Measurements from ENCODE around the gene IGFBP5. TPM values are rescaled to one million over a fixed set of nuclear protein-coding genes. Genes with fewer than 3 reads are reported as not detected.

The IGFBP5 gene
- total and polyA plus RNA-seq, 10 donors, result 5.0 to 114 (median 28.9) TPM

GRCh38 chr2:216730871-216731270, 35.5 kb upstream of the IGFBP5 start:
- Histone ChIP-seq H3K36me3 (no peaks in the 10 kb centered on the region), H3K4me3 (no peak overlapping the region), H3K9me3 (no peaks in the 10 kb centered on the region), H3K27ac (no peak overlapping the region), H3K4me1 (no peaks in the 10 kb centered on the region), H3K27me3 (replicated peaks in 1 of 7) (no peaks in the 10 kb centered on the region)
- 71 to 84% (median 75%) methylated on average over 5 of the region's 5 CpGs for WGBS, 5 donors
- TF ChIP-seq POLR2A (IDR thresholded peaks at IDR 0.05) (no peak), POLR2AphosphoS5 (IDR thresholded peaks at IDR 0.05) (no peak), CTCF (IDR thresholded peaks at IDR 0.05 in 8 of 11, conservative IDR thresholded peaks at IDR 0.05 in 3 of 11) (no peak)
- intact Hi-C loops (cut with DNase I; ENCODE audit: low total_unique reads), result no loop called here
- DNase-seq, result no peak

DNA sequence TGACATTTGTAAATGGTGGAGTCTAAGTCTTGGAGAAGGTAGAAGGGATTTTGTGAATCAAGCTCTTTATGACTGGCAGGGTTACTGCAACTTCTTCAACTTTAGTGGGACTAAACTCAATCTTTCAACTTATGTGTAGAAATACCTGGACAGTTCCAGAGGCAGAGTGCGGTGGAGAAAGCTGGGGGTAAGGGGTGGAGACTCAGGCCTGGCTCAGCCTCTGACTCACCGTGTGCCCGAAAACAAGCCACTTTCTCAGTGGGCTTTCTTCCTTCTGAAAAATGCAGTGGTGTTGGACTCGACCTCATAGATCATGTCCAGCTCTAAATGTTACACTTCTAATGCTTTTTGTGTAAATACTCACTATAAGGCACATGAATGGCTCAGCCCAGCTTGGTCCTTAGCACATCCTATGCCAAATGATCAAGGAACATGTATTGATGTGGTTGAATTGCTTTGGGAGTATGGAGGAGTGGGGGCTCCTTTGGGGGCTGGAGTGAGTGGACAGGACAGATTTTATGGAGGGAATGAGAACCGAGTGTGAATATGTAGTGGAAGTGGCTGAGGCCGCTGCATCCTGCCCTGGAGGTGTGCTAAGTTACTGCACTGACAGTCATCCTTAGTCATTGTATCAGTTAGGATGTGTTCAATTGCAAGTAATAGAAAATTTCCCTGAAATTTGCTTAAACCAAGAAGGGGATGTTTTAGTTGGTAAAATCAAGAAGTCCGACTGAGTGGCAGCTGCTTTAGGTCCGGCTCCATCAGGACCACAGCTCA, 32.2 kb upstream of the IGFBP5 start:
- DNase-seq, result no peak
- Histone ChIP-seq H3K27ac (no peak overlapping the region), H3K27me3 (replicated peaks in 1 of 7) (no peaks in the 10 kb centered on the region), H3K4me3 (no peak overlapping the region), H3K36me3 (no peaks in the 10 kb centered on the region), H3K9me3 (no peaks in the 10 kb centered on the region), H3K4me1 (no peaks in the 10 kb centered on the region)
- TF ChIP-seq POLR2AphosphoS5 (IDR thresholded peaks at IDR 0.05) (no peak), CTCF (IDR thresholded peaks at IDR 0.05 in 8 of 11, conservative IDR thresholded peaks at IDR 0.05 in 3 of 11) (no peak), POLR2A (IDR thresholded peaks at IDR 0.05) (no peak)
- intact Hi-C loops (cut with DNase I; ENCODE audit: low total_unique reads), result no loop called here
- 82 to 86% (median 84%) methylated on average over 8 of the region's 8 CpGs for WGBS, 5 donors

- no peak for DNase-seq
- Histone ChIP-seq H3K4me3 (no peak overlapping the region), H3K27me3 (replicated peaks in 1 of 7) (no peaks in the 10 kb centered on the region), H3K27ac (no peak overlapping the region), H3K9me3 (no peaks in the 10 kb centered on the region), H3K36me3 (no peaks in the 10 kb centered on the region), H3K4me1 (no peaks in the 10 kb centered on the region)
- intact Hi-C loops (cut with DNase I; ENCODE audit: low total_unique reads), result no loop called here
- TF ChIP-seq POLR2A (IDR thresholded peaks at IDR 0.05) (no peak), POLR2AphosphoS5 (IDR thresholded peaks at IDR 0.05) (no peak), CTCF (IDR thresholded peaks at IDR 0.05 in 8 of 11, conservative IDR thresholded peaks at IDR 0.05 in 3 of 11) (no peak)
- 84 to 95% (median 91%) methylated on average over 5 of the region's 5 CpGs for WGBS, 5 donors
Observed at GRCh38 chr2:216724190-216724589, 28.8 kb upstream of the IGFBP5 start.

DNA sequence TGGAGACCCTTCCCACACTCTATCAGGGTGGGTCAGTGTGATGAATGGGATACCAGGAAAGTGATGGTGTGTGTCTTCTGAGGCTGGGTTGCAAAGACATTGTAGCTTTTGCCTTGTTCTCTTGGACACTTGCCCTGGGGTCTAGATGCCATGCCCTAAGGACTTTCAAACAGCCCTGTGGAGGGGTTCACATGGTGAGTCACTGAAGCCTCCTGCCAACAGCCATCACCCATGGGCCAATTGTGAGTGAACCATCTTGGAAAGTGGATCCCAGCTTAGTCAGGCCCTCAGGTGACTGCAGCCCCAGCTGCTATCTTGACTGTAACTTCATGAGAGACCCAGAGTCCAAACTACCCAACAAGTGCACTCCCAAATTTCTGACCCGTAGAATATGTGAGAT, 25.8 kb upstream of the IGFBP5 start:
- H3K27me3 ChIP-seq (replicated peaks in 1 of 7), result peaks cover 0 to 15% (median 0%) of the 10 kb centered on the region in 7 donors
- no peak overlapping the region for H3K4me3 ChIP-seq
- TF ChIP-seq CTCF (IDR thresholded peaks at IDR 0.05 in 8 of 11, conservative IDR thresholded peaks at IDR 0.05 in 3 of 11) (no peak), POLR2AphosphoS5 (IDR thresholded peaks at IDR 0.05) (no peak), POLR2A (IDR thresholded peaks at IDR 0.05) (no peak)
- intact Hi-C loops (cut with DNase I; ENCODE audit: low total_unique reads), result no loop called here
- H3K27ac ChIP-seq, result no peak overlapping the region
- H3K4me1 ChIP-seq, result no peaks in the 10 kb centered on the region
- DNase-seq, result no peak
- 88 to 97% (median 89%) methylated on average over 1 of the region's 1 CpG for WGBS, 5 donors
- H3K36me3 ChIP-seq, result no peaks in the 10 kb centered on the region
- no peaks in the 10 kb centered on the region for H3K9me3 ChIP-seq

Data from spleen (tissue), 11 donors.